NCI-H1930 (cell line): ENCODE data around the gene ACSM4.
"Not testable (repeated sequence)": the region's sequence is repeated elsewhere in the genome, so short reads cannot be mapped to it uniquely, and the experiment has no call there.

Experiments used
- DNase-seq, 2 experiments: peaks; one replicate each; lab custom pipeline; 2025; lab: John Stamatoyannopoulos, UW

Gene ACSM4

GRCh38 chr12:7303772-7304171 lies at the start of gene ACSM4:
ACSM4 (plus strand) TSS chr12:7304072; CDS start chr12:7304332, 260 bp downstream.
- no peak for DNase-seq

GRCh38 chr12:7259060-7259459 lies 44.8 kb upstream of the ACSM4 start:
- DNase-seq, result no peak

- no peak for DNase-seq
Measured at GRCh38 chr12:7264538-7264937, 39.3 kb upstream of the ACSM4 start.

- no peak for DNase-seq
Measured at GRCh38 chr12:7265251-7265650, 38.6 kb upstream of the ACSM4 start.

GRCh38 chr12:7269273-7269672 lies 34.6 kb upstream of the ACSM4 start:
- DNase-seq, result no peak

- no peak for DNase-seq
Measured at GRCh38 chr12:7271893-7272514, 31.9 kb upstream of the ACSM4 start.

- not testable (repeated sequence) for DNase-seq
Measured at GRCh38 chr12:7275482-7275881, 28.4 kb upstream of the ACSM4 start.

- no peak for DNase-seq
Measured at GRCh38 chr12:7282844-7283243, 21.0 kb upstream of the ACSM4 start.

- DNase-seq, result no peak
Measured at GRCh38 chr12:7289743-7290142, 14.1 kb upstream of the ACSM4 start.

- not testable (repeated sequence) for DNase-seq
Measured at GRCh38 chr12:7290588-7290987, 13.3 kb upstream of the ACSM4 start.

GRCh38 chr12:7292300-7292699 lies 11.6 kb upstream of the ACSM4 start:
- no peak for DNase-seq

- DNase-seq, result no peak
Measured at GRCh38 chr12:7293670-7294069, 10.2 kb upstream of the ACSM4 start.

- DNase-seq, result no peak
Measured at GRCh38 chr12:7295529-7295928, 8.3 kb upstream of the ACSM4 start.

GRCh38 chr12:7297865-7298264 lies 6.0 kb upstream of the ACSM4 start:
- no peak for DNase-seq

- no peak for DNase-seq
Measured at GRCh38 chr12:7302266-7302986, 1.4 kb upstream of the ACSM4 start.

GRCh38 chr12:7303230-7303629 lies 642 bp upstream of the ACSM4 start:
- DNase-seq, result no peak

- peak in 1 of 2 experiments; percentile 31 for DNase-seq
Measured at GRCh38 chr12:7304456-7304855, 584 bp downstream of the ACSM4 start.

- no peak for DNase-seq
Measured at GRCh38 chr12:7310070-7310469, 6.2 kb downstream of the ACSM4 start.

GRCh38 chr12:7319930-7320329 lies 16.1 kb downstream of the ACSM4 start:
- DNase-seq, result no peak

GRCh38 chr12:7321624-7322023 lies 17.8 kb downstream of the ACSM4 start:
- no peak for DNase-seq

- no peak for DNase-seq
Measured at GRCh38 chr12:7322599-7322998, 18.7 kb downstream of the ACSM4 start.

- DNase-seq, result no peak
Measured at GRCh38 chr12:7324176-7324575, 20.3 kb downstream of the ACSM4 start.

GRCh38 chr12:7327918-7328317 lies 24.0 kb downstream of the ACSM4 start:
- DNase-seq, result no peak

- not testable (repeated sequence) for DNase-seq
Measured at GRCh38 chr12:7337790-7338189, 33.9 kb downstream of the ACSM4 start.
